Midbrain (tissue), 1 donor: ENCODE measurements around the gene NVL.
"Not testable (repeated sequence)": the region's sequence is repeated elsewhere in the genome, so short reads cannot be mapped to it uniquely, and the experiment has no call there.

ENCODE experiments used
- DNase-seq: peaks from one replicate; lab custom pipeline; 2025; lab: John Stamatoyannopoulos, UW

Gene NVL

DNA sequence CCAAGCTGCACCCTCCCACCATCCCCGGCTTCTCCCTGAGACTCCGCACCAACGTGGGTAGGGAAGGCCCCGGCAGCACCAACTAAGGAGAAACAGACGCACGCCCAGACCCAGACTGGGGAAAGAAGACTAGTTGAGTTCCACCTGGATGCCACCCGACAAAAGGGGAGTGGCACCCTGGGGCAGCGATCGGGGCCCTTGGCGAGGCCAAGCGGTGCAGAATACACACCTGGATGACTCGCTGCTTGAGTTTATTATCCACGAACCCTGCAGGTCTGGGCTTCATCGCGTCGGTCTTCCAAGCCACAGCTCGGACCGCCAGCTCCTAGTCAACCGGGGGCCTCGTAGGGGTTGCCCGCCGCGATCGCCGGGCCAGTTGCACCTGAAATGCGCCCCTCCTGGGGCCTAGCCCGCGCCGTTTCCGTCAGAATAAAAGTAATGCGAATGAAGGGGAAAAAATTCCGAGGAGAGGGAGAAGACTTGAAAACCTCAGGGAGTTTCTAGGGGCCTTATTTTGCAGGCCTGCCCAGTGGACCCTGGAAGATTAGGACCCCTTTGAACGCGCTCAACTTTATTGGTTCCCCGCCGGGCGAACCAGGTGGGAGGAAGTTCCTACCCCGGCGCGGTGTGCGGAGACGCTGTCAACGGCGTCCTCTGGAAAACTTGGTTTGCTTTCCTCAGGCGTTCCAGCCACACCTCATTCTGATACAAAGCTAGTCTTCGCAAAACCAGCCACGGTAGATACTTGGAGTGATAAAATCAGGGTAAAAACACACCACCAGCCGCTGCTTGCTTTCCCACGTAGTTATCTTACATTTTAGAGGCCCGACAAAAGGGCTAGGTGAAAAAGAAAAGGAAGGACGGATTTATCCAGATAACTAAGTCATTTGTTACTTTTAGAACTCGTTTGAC lies at the start of gene NVL:
Gene NVL (minus strand): TSS at position 331 of the 912 bp plus-strand sequence. CDS start 45 bp downstream, at position 286.
- peak; percentile 91 for DNase-seq

DNA sequence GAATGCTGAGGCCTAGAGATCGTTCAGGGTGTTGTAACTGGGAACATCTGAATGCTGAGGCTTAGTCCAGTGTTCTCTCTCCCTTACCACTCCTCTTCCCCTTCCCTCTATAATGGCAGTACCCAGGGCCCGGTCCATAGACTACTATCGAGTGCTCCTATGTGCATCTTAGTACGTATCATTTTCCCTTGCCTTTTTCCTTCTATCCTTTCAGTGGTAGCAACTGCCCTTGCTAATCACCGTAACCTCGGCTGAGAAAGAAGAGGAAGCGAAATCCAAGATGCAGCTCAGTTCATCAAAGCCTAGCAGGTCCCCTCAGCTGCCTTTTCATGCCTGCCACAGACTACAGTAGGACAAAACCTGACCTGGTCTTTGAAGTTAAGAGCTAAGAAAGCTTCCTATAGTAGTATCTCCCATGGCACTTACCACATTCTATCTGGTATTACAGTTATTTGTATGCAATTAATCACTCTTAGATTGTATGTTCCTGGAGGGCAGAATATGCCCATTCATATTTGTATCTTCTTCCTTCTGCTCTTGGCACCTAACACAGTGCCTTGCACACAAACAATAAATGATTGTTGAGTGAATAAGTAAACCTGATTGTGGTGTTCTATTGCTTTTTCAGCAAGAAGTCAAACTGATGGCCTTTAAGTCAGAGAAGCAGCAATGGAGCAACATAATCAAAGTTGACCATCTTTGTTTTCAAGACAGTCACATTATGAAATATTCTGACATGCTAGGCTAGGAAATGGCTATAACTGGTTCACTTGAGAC lies 49.1 kb upstream of the NVL start:
- DNase-seq, result no peak

GRCh38 chr1:224377676-224378006 lies 47.7 kb upstream of the NVL start:
- DNase-seq, result no peak

GRCh38 chr1:224375059-224375458 lies 45.1 kb upstream of the NVL start:
- DNase-seq, result no peak

DNA sequence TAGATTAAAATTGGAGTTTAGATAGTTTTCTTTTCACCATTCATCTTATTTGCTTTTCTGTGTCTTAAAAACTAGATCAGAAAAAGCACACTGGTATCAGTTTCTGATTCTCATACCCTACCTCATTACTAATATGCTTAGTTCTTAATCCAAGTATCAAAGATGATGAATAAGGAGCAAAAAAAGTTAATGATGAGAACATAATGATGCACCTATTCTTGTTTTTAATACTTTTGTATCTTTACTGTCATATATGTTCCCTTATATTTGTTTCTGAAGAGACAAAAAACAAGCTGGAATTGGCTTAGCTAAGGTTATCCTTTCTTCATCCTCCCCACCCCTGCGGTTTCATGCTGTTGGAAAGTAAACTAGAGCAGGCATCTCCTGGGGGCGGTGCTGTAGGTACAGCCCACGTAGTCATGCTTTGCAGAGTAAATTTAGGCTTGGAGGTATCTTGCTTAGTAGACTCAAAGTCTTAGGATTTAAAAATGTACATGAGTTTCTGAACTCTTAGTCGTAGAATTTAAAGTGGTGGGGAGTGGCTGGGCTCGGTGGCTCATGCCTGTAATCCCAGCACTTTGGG lies 43.1 kb upstream of the NVL start:
- no peak for DNase-seq

GRCh38 chr1:224368409-224368808 lies 38.4 kb upstream of the NVL start:
- no peak for DNase-seq

GRCh38 chr1:224359207-224359606 lies 29.2 kb upstream of the NVL start:
- DNase-seq, result no peak

DNA sequence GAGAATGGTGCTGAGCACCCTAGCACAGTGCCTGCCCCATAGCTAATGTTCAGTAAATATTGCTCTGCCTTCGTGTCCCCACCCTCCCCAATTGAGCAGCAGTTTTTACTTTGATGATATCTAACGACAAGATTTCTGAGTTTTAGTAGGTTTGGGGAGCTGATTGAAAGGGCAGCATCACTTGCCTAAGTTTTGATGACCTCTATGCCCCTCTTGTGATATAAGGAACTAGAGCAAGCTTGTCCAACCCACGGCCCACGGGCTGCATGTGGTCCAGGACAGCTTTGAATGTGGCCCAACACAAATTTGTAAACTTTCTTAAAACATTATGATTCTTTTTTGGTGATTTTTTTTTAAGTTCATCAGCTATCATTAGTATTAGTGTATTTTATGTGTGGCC lies 28.3 kb upstream of the NVL start:
- DNase-seq, result peak; percentile 3

- DNase-seq, result no peak
These were observed 27.7 kb upstream of the NVL start for GRCh38 chr1:224357626-224358124.

DNA sequence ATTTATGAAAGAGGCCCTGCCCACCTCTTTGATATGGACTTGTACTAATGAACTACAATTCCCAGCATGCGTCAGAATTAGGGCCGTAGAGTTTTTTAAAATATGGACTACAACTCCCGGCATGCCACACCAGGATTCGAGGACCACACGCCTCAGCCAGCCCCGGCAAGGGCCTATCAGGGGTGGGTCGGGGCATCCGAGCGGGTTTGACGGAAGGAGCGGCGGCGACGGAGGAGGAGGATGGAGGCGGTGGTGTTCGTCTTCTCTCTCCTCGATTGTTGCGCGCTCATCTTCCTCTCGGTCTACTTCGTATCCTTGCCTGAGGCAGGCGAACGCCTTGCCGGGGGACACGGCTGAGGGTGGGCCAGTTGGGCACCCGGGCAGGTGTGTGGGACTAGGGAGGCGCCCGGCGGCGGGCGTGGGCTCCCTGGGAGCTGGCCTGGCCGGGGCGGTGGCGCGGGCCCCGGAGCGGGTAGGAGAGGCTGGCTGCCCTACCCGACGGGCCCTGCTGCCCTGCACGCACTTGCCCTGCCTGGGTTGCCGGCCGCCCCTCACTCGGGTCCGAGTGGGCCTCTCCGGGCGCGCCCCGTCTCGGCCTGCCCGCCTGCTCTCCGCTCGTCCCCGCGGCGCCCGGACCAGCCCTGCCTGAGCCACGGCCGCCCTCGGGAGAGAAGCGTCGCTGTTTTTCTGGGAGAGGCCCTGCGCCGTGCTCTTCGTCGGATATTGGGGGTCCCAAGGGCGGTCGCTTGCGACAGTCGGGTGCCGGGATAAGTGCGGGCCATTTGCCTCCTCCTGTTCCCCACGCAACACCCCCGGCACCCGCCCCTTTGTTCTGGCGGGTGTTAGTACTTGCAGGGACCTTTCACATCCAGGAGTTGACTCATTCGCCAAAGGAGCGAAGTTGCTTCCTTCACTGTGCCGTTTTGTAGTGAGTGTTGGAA lies 27.0 kb upstream of the NVL start, which contains the start of gene CNIH4:
Gene CNIH4 (plus strand): TSS at position 195 of the 941 bp plus-strand sequence. CDS start 46 bp downstream, at position 241.
- peak; percentile 96 for DNase-seq

- no peak for DNase-seq
These were observed 24.3 kb upstream of the NVL start for GRCh38 chr1:224353975-224354925.

- not testable (repeated sequence) for DNase-seq
These were observed 22.6 kb upstream of the NVL start for GRCh38 chr1:224352436-224353085.

DNA sequence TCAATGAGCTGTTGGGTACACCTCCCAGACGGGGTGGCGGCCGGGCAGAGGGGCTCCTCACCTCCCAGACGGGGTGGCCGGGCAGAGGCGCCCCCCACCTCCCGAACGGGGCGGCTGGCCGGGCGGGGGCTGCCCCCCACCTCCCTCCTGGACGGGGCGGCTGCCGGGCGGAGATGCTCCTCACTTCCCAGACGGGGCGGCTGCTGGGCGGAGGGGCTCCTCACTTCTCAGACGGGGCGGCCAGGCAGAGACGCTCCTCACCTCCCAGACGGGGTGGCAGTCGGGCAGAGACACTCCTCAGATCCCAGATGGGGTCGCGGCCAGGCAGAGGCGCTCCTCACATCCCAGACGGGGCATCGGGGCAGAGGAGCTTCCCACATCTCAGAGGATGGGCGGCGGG lies 19.7 kb upstream of the NVL start:
- DNase-seq, result not testable (repeated sequence)

- DNase-seq, result no peak
These were observed 18.2 kb upstream of the NVL start for GRCh38 chr1:224348137-224348536.

DNA sequence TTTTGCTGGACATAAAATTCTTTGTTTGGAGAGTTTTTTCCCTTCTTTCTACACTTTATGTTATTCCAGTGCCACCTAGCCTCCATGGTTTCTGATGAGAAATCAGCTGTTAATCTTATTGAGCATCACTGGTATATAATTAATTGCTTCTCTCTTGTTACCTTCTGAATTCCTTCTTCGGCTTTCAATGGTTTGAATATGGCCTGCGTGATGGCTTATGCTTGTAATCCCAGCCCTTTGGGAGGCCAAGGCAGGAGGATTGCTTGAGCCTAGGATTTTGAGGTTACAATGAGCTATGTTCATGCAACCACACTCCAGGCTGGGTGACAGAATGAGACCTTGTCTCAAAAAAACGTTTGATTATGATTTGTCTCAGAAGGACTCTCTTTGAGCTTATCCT lies 13.7 kb upstream of the NVL start:
- no peak for DNase-seq

DNA sequence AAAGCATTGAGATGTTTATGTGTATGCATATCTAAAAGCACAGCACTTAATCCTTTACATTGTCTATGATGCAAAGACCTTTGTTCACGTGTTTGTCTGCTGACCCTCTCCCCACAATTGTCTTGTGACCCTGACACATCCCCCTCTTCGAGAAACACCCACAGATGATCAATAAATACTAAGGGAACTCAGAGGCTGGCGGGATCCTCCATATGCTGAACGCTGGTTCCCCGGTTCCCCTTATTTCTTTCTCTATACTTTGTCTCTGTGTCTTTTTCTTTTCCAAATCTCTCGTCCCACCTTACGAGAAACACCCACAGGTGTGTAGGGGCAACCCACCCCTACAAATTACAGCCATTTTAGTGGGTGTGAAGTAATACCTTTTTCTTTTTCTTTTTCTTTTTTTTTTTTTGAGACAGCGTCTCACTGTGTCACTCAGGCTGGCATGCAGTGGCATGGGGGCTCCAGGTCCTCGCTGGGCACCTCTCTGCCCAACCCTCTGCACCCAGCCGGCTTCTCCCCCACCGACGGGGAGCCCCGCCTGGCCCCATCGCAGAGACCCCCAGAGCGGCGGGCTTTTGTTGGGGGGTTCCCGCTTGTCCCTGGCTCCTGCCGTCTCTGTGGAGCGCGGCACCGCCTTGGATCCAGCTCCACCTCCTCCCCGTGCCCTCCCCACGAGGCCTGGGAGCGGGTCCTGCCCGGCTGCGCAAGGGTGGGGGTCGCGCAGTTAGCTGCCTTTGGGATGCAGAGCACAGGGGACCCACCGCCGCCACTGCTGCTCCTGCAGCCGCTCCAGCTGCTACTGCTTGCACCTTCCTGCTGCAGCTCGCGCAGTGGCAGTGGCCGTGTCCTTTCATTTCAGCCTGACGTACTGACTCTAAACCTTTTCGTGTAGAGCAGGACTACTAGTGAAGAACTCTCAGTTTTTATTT lies 10.7 kb upstream of the NVL start:
- DNase-seq, result not testable (repeated sequence)

DNA sequence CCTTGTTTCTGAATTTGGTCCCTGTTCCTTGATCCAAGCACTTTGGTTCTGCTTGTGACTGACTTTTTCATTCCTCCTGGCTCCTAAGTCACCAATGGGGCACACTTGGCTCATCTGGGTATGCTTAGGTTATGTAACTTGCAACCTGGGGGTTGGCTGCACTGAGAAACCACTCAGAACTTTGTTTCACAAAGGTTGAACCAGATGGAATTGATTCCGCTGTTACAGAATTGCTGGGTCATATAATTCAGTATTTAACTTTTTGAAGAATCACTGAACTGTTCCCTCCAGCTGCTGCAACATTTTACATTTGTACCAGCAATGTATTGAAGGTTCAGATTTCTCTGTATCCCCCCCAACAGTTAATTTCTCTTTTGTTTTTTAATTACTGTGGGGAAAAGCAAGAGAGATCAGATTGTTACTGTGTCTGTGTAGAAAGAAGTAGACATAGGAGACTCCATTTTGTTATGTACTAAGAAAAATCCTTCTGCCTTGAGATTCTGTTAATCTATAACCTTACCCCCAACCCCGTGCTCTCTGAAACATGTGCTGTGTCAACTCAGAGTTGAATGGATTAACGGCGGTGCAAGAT lies 9.6 kb upstream of the NVL start:
- DNase-seq, result no peak
